ENCODE data around the gene SPHKAP. TPM values are rescaled to one million over a fixed set of nuclear protein-coding genes. Genes with fewer than 3 reads are reported as not detected.

SPHKAP gene
- total and polyA plus RNA-seq, 2 donors (not counting 1 experiment from before 2014, with no cell fraction given): not detected

DNA sequence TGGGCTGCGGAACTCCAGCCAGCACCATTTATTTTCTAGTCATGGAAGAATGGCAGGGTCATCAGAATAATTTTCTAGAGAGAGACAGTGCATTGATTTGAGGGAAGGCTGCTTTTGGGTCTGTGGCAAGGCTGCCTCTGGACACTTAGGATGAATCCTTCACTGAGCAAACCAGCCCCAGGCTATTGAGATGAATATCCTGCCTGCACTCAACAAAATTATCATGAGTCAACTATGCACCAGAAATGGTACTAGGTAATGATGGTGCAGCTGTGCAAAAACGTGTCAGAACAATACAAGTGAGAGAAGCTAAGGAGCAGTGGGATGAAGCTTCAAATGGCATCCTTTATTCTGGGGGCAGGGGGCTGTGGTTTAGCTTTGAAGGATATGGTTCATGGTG, 115.8 kb downstream of the SPHKAP start:
- Histone ChIP-seq H3K4me2 (ENCODE audit: extremely low read depth, insufficient read depth, low read length) (no peak overlapping the region), H3K27me3 (ENCODE audit: control insufficient read depth, insufficient read depth, low read length) (no peaks in the 10 kb centered on the region), H3K36me3 (ENCODE audit: control insufficient read depth, insufficient read depth, low read length) (no peaks in the 10 kb centered on the region), H3K79me2 (ENCODE audit: control insufficient read depth, insufficient read depth, low read length) (no peaks in the 10 kb centered on the region), H2AFZ (ENCODE audit: low read length) (no peak overlapping the region), H3K9me3 (ENCODE audit: control insufficient read depth, insufficient read depth, low read depth, low read length) (no peaks in the 10 kb centered on the region), H3K4me3 (replicated peaks in 1 of 4; ENCODE audit: control extremely low read depth in 1 of 4, insufficient read depth in 1 of 4, low read depth in 3 of 4, low read length in 4 of 4) (no peak overlapping the region), H3K4me1 (ENCODE audit: control insufficient read depth, extremely low read depth, insufficient read depth, low read length) (no peaks in the 10 kb centered on the region), H3K27ac (ENCODE audit: insufficient read depth, low read length) (no peak overlapping the region), H3K9ac (ENCODE audit: insufficient read depth, low read length) (no peak overlapping the region), H4K20me1 (ENCODE audit: control insufficient read depth, extremely low read depth, insufficient read depth, low read length) (no peaks in the 10 kb centered on the region)
- no peak for TF ChIP-seq EZH2 (IDR thresholded peaks at IDR 0.05; ENCODE audit: low read length, missing control alignments)
- TF ChIP-seq, protein P1, sequence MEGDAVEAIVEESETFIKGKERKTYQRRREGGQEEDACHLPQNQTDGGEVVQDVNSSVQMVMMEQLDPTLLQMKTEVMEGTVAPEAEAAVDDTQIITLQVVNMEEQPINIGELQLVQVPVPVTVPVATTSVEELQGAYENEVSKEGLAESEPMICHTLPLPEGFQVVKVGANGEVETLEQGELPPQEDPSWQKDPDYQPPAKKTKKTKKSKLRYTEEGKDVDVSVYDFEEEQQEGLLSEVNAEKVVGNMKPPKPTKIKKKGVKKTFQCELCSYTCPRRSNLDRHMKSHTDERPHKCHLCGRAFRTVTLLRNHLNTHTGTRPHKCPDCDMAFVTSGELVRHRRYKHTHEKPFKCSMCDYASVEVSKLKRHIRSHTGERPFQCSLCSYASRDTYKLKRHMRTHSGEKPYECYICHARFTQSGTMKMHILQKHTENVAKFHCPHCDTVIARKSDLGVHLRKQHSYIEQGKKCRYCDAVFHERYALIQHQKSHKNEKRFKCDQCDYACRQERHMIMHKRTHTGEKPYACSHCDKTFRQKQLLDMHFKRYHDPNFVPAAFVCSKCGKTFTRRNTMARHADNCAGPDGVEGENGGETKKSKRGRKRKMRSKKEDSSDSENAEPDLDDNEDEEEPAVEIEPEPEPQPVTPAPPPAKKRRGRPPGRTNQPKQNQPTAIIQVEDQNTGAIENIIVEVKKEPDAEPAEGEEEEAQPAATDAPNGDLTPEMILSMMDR (conservative IDR thresholded peaks at IDR 0.05 in 1 of 2, IDR thresholded peaks at IDR 0.05 in 1 of 2; ENCODE audit: low read depth in 1 of 2, low read length in 2 of 2): no peak
- no peak for DNase-seq (ENCODE audit: low read depth in 2 of 2)

DNA sequence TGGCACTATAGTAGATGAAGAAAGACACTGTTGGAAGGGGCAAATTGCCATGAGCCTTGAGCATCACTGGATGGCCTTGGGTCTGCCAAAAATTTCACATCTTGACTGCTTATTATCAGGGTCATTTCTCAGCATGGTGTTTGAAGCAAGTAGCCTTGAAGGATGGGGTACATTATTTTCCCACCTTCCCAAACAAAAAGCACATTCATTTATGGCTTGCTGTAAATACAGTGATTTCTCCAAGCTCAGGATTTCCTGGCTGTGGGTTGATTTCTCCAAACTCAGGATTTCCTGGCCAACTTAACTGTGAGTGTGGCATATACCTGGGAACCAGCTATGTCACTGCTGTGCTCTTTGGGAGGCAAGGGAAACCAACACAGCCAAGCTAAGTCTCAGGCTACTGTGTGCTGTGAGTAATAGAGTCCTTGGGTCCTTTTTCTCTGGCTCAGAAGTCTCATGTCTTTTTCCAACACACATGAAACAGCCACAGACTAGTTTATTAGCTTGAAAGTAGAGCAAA, 116.6 kb downstream of the SPHKAP start:
- no peak overlapping the region for H3K4me3 ChIP-seq (replicated peaks in 1 of 4; ENCODE audit: control extremely low read depth in 1 of 4, insufficient read depth in 1 of 4, low read depth in 3 of 4, low read length in 4 of 4)
- H3K36me3 ChIP-seq (ENCODE audit: control insufficient read depth, insufficient read depth, low read length): no peaks in the 10 kb centered on the region
- no peak overlapping the region for H2AFZ ChIP-seq (ENCODE audit: low read length)
- H3K9ac ChIP-seq (ENCODE audit: insufficient read depth, low read length): no peak overlapping the region
- H3K9me3 ChIP-seq (ENCODE audit: control insufficient read depth, insufficient read depth, low read depth, low read length): no peaks in the 10 kb centered on the region
- H4K20me1 ChIP-seq (ENCODE audit: control insufficient read depth, extremely low read depth, insufficient read depth, low read length): no peaks in the 10 kb centered on the region
- no peak for TF ChIP-seq EZH2 (IDR thresholded peaks at IDR 0.05; ENCODE audit: low read length, missing control alignments)
- no peaks in the 10 kb centered on the region for H3K79me2 ChIP-seq (ENCODE audit: control insufficient read depth, insufficient read depth, low read length)
- H3K4me1 ChIP-seq (ENCODE audit: control insufficient read depth, extremely low read depth, insufficient read depth, low read length): no peaks in the 10 kb centered on the region
- no peak overlapping the region for H3K4me2 ChIP-seq (ENCODE audit: extremely low read depth, insufficient read depth, low read length)
- H3K27ac ChIP-seq (ENCODE audit: insufficient read depth, low read length): no peak overlapping the region
- no peaks in the 10 kb centered on the region for H3K27me3 ChIP-seq (ENCODE audit: control insufficient read depth, insufficient read depth, low read length)
- no peak for DNase-seq (ENCODE audit: low read depth in 2 of 2)

GRCh38 chr2:228064024-228064423, 117.5 kb downstream of the SPHKAP start:
- Histone ChIP-seq H4K20me1 (ENCODE audit: control insufficient read depth, extremely low read depth, insufficient read depth, low read length) (no peaks in the 10 kb centered on the region), H3K36me3 (ENCODE audit: control insufficient read depth, insufficient read depth, low read length) (no peaks in the 10 kb centered on the region), H3K9me3 (ENCODE audit: control insufficient read depth, insufficient read depth, low read depth, low read length) (no peaks in the 10 kb centered on the region), H3K4me1 (ENCODE audit: control insufficient read depth, extremely low read depth, insufficient read depth, low read length) (no peaks in the 10 kb centered on the region), H3K79me2 (ENCODE audit: control insufficient read depth, insufficient read depth, low read length) (no peaks in the 10 kb centered on the region), H2AFZ (ENCODE audit: low read length) (no peak overlapping the region), H3K4me3 (replicated peaks in 1 of 4; ENCODE audit: control extremely low read depth in 1 of 4, insufficient read depth in 1 of 4, low read depth in 3 of 4, low read length in 4 of 4) (no peak overlapping the region), H3K27ac (ENCODE audit: insufficient read depth, low read length) (no peak overlapping the region), H3K27me3 (ENCODE audit: control insufficient read depth, insufficient read depth, low read length) (no peaks in the 10 kb centered on the region), H3K4me2 (ENCODE audit: extremely low read depth, insufficient read depth, low read length) (no peak overlapping the region), H3K9ac (ENCODE audit: insufficient read depth, low read length) (no peak overlapping the region)
- DNase-seq (ENCODE audit: low read depth in 2 of 2): no peak
- no peak for TF ChIP-seq EZH2 (IDR thresholded peaks at IDR 0.05; ENCODE audit: low read length, missing control alignments)
- TF ChIP-seq, protein P1 (conservative IDR thresholded peaks at IDR 0.05 in 1 of 2, IDR thresholded peaks at IDR 0.05 in 1 of 2; ENCODE audit: low read depth in 1 of 2, low read length in 2 of 2): no peak
